DMS153 treated with DMSO at 0.1 percent for 48 hours (cell line): ENCODE results near the gene PRKAR2B.

Experiments used
- DNase-seq: peaks from one replicate; lab custom pipeline; 2025; ENCODE audit not compliant: unreplicated experiment; lab: John Stamatoyannopoulos, UW

Gene PRKAR2B

DNA sequence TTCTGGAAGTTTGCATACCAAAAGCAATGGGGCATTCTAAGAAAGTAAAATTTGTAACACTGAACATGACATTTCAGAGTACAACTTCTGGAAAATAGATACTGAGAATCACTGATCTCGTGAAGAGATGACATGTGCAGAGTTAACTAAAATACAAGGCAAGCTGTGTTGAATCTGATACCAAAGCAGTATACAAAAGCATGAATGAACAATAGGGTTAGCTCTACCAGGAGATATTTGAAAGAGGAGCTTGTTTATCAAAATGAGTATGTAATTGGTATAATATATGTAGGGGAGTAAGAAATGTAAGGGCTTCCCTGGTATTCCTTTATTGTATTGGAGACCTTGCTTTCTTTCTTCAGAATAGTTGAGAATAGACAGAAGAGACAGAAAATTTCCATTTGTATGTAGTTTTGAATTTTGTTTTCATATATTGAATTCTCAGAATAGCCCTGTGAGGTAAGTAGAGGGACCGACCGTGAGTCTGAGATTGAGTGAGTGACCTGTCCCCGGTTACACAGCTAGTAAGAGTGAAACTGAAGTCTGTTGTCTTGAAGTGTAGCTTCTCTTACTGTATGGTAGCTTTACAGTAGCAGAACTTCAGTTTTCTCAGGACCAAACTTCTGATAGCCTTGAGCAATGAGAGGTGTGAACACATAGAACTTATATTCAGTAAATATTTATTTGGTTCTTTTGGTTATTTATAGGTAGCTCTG is 129.3 kb downstream of the PRKAR2B start:
- DNase-seq: no peak

DNA sequence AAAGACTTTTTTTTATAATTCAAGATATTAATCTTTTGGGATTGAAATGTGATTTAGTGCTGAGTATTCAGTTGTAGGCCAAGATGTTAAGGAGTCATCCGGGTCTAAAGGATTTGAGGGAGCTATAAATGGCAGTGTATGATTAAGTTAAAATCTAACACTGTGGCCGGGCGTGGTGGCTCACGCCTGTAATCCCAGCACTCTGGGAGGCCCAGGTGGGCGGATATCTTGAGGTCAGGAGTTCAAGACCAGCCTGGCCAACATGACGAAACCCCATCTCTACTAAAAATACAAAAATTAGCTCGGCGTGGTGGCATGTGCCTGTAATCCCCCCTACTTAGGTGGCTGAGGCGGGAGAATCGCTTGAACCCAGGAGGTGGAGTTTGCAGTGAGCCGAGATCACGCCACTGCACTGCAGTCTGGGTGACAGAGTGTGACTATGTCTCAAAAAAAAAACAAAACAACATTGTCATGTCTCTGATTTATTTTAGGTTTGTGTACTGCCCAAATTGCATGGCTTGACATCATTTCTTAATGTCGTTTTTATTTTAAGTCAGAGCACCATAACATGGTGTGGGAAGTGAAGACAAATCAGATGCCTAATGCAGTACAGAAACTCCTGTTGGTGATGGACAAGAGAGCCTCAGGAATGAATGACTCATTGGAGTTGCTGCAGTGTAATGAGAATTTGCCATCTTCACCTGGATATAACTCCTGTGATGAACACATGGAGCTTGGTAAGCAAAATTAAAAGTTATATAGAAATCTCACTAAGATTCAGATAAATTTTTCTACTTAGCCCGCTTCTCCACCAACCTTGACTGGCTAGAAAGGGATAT is 135.0 kb downstream of the PRKAR2B start:
- DNase-seq: no peak

DNA sequence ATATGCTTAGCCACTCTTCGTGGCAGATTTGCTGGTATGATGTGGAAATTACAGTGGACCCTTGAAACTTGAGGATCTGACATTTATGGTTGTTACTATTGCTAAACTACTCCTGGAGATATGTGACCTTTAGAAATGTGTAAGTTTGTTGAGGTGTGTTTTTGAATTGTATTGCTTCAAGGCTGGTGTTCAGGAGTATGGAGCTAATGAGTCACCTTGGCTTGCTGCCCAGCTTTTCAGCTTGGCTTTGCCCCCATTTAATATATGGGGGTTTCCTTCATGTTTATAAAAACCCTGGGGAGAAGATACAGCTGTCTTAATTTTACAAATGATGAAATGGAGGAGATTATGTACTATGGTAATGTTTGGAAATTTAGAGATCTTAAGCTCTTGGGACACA is 135.9 kb downstream of the PRKAR2B start:
- no peak for DNase-seq

DNA sequence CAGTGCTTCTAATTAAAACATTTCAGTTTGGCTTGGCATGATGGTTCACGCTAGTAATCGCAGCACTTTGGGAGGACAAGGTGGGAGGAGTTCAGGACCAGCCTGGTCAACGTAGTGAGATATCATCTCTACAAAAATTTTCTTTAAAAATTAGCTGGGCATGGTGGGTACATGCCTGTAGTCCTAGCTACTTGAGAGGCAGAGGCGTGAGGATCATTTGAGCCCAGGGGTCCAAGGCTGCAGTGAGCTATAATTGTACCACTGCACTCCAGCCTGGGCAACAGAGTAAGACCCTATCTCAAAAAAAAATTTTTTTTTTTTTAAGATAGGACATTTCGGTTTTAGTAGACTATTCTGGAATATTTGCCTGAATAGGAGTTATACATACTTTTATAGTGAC is 136.7 kb downstream of the PRKAR2B start:
- DNase-seq: no peak

DNA sequence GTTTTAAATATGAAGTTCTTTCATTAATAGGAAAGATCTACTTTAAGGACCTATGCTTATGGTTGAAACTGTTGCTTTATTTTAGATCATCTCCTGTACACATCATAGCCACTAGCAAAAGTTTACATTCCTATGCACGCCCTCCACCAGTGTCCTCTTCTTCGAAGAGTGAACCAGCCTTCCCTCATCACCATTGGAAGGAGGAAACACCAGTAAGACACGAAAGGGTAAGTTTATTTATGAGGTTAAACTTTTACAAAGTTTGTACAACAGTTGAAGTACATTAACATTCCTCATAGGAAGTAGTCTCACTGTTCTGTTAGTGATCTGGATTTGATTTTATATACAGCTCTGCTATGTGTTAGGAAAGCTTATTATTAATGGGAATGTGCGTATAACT is 141.2 kb downstream of the PRKAR2B start:
- no peak for DNase-seq

DNA sequence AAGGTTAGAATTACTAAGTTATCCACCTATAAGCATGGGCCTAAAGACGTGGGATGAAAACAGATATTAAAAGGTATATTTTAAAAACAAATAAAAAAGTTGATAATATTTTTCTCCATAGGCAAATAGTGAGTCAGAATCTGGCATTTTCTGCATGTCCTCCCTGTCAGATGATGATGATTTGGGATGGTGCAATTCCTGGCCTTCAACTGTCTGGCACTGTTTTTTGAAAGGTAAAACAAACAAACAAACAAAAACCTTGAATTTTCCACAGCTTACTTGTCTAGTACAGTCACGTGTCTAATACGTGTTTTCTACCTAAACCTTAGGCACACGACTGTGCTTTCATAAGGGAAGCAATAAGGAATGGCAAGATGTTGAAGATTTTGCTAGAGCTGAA is 141.7 kb downstream of the PRKAR2B start:
- DNase-seq: no peak

DNA sequence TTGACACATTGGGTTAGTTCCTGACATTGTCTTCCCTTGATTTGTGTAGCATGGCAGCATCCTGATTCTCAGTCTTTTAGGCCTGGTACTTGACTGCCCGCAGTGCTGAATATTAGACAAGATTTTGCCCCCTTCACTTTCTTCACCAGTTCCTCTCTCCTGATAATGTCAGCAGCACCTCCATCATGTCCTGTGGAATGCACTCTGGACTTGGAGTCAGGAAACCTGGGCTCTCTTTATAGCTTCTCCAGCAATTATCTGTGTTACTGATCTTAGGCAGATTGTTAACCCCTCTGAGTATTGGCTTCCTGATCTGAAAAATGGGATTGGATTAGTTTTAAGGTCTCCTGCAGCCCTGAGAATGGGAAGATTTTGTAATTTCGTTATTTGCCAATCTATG is 143.3 kb downstream of the PRKAR2B start:
- no peak for DNase-seq

DNA sequence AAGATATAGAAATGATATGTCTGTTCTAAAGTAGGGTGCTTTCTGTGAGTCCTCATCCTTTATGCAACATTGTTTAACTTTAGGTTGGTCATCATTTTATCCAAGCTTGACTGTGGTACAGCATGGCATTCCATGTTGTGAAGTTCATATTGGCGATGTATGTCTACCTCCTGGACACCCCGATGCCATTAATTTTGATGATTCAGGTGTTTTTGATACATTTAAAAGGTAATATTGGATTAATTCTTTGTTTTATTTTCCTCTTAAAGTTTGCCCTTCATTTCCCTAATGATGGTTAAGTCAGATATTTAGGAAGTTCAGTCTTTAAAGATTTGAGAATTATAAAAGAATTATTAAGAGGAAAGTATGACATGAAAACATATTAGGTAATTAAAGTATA is 145.6 kb downstream of the PRKAR2B start:
- no peak for DNase-seq

DNA sequence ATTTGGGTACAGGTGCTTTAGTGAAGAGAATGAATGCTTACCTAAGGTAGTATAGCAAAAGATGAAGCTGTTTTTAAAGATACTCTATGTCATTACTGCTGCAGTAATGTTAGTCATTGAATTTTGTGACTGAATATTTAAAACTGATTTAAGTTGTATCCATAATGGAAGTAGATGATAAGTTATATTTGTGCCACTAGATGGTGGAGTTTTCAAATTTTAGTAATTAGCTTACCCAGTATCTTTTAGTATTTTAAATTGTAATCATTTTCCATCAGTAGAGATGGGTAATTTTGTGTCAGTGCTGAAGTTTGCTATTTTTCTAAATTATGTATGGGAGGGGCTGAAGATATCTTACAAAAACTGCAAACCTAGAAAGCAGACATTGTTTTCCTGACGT is 149.5 kb downstream of the PRKAR2B start:
- DNase-seq: no peak

DNA sequence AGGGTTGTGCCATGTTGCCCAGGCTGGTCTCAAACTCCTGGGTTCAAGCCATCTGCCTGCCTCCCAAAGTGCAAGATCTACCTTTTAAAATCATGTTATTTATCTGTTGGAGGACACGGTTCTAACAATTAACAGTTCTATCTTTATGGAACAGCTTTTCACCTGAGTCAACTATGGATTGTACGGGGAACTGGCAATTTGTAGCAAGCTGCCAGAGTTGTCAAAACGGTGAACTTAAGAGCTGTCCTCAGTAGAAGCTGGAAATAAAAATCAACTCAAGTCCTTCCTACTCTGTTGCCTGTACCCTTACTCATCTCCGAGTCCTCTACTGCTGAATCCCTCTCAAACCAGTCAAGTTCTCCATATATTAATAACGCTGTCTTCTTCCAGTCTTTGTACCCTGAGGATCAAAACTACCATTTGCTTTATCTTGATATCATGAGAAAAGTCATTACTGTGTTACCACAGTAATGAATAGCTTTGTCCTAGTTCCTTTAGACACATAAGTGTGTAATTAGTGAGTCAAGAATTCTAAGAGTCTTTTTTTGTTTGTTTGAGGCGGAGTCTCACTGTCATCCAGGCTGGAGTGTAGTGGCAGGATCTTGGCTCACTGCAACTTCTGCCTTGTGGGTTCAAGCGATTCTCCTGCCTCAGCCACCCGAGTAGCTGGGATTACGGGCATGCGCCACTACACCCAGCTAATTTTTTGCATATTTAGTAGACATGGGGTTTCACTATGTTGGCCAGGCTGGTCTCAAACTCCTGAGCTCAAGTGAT is 152.5 kb downstream of the PRKAR2B start:
- no peak for DNase-seq

DNA sequence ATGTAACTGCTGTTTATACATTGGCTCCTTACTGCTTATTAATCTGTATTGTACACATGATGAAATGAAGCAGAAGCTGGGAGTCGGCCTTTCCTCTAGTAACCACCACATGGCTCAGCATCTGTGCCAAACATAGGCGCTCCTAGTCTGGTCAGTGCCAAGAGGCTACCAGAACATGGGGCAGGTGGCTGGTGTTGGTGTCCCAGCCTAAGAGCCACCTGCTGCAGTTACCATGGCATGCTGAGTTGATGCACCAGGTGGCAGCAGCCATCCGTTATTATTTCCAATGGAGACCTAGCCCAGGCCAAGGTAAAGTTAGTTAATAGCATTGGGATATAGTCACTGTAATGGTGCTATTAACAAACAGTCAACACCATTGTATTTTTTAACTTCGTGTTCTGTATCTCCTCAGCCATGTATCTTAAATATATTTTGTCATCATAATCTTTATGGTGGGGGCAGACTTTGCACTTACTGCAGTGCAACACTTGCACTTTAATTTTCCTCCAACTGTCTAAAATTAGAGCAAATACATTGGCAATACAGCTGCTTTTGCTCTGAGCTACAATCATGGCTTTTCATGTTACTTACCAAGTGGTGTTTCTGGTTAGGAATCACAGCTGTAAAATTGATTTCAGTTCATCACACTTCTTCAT is 157.4 kb downstream of the PRKAR2B start:
- DNase-seq: peak; percentile 12

DNA sequence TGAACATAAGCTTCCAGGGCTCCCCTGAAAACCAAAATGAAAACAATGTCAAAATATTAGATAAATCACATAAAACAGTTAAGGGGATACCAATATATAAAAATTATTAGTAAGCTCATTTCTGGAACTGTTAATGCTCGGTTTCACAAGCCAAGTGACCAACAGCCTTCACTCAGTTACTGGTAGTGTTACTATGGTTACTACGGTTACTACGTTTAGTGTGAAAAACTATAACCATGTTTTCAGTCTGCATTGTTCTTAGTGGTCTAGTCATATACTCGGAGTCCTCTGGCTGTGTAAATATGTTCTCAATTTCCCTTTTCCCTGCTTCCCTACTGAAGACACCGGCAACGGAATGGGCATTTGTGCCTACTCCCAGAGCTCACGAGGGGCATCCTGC is 159.1 kb downstream of the PRKAR2B start:
- no peak for DNase-seq

DNA sequence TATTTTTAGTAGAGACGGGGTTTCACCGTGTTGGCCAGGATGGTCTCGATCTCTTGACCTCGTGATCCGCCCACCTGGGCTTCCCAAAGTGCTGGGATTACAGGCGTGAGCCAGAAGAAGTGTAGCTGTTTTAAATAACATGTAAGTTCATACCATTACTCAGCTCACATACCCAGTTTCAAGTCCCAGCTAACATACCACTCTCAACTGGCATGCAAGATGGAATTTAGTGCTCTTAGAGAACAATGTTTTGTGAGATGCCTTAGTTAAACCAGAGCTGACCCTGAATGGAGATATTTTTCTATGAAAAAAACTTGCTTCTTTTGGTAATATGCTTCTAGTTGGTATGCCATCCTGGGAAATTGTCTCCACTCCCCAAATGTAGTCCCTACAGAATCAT is 161.6 kb downstream of the PRKAR2B start:
- DNase-seq: no peak

DNA sequence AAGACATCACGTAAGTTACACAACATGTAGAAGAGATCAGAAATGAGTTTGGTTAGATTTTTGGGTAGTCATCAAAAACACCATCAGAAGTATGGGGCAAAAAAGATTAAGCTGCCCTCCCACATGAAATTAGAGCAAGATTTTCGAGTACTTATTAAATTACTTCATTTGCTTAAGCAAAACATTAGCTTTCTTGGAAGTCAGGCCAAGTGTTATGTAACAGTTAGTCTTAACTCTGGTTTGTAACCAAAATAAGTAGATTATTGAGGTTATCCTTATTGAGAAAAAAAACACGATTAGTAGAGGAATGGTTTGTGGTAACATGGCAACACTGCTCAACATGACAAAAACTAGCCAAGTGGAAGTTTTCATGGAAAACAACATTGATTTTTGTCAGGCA is 162.2 kb downstream of the PRKAR2B start:
- DNase-seq: no peak

DNA sequence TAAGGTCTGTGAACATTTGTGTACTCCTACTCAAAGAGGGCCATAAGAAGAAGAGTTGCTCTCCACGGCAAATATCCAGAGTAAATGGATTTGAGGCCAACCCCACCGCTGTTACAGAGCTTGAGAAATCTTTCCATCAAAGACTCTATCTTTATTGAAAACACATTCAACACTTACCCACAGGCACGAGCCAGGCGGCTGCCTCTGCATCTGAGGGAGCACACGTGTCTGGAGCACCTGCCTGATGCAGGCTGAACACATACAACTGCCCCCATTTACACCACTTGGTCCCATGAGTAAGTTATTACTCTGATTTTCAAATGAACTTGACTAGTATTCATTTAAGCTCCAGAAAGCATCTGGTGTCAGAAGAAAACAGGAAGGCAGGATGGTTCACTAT is 163.0 kb downstream of the PRKAR2B start:
- no peak for DNase-seq

DNA sequence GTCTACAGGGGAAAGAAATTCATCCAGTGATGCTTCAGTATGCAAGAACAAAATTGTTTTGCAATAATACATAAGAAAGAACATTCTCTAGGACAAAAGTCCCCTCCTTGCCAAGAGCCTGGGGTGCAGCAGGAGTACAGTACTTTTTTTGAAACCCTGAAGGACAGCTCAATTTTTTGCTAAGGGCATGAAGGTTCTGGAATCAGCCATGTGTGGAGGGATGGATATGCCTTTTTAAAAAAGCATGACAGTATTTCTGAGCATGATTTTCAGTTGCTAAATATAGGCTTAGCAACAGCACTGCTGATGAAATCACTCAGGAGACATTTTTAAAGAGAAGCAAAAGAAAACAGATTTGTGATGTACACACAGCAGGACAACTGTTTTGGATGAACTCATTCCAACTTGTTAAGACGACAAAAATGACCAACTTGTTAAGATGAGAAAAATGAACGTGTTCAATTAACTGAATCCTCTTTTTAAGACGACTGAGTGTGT is 163.6 kb downstream of the PRKAR2B start:
- no peak for DNase-seq

DNA sequence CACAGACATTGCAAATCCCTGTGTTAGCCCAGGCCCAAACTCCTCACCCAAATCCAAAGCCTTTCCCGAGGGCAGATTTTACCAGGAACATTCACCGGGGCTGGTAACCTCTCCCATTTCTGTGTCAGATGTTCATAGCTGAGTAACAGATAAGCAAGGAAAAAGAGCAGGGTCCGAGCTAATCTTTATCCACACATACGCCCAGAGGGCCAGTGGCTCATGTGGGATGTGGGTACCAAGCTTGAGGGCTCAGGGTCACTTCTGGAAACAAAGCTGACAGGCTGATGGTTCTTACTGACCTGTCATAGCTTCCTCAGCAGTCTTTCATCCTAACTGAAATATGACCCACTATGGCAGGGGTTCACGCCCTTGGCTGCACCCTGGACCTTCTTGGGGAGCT is 164.1 kb downstream of the PRKAR2B start:
- DNase-seq: no peak

DNA sequence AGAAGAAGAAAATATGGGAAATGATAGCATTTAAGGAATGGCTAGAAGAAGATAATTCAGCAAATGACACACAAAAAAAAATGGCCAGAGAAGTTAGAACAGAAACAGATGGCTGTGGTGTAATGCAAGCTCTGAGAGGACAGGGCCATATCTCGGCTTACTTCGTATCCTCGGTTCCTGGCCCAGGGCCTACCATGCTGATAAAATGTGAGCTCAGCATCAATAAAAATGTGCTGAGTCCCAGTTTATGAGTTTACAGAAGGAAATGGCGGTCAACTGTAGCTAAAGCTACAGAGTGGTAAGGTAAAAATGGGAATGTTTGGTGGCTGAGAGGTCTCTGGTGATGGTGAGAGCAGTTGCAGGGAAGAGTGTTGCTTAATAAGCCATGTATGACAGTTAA is 165.1 kb downstream of the PRKAR2B start:
- DNase-seq: no peak

DNA sequence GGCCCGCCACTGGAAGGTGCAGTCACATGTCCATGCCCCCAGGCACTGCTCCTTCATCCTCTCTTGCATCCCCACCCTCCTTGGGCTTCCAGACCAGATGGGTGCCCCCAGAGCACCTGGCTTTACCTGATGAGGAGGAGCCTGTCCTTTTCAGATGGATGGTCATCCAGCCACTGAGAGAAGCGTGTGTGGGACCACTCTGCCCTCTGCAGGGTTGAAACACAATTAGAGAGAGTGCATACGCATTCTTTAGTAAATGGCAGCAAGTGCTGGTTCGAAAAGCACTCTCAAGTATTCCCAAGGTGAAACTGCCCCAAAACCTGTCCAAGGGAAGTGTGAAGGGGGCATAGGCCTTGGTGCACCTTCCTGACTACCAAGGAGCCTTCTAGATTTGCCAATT is 165.9 kb downstream of the PRKAR2B start:
- DNase-seq: no peak
